GM21447 (cell line): ENCODE data around the gene RASGRP2.

Experiments
- ATAC-seq: cut with Tn5 transposase; IDR thresholded peaks from one replicate; pipeline ENCODE4 v1.9.1; 2021; ENCODE audit not compliant: unreplicated experiment

RASGRP2 gene

DNA sequence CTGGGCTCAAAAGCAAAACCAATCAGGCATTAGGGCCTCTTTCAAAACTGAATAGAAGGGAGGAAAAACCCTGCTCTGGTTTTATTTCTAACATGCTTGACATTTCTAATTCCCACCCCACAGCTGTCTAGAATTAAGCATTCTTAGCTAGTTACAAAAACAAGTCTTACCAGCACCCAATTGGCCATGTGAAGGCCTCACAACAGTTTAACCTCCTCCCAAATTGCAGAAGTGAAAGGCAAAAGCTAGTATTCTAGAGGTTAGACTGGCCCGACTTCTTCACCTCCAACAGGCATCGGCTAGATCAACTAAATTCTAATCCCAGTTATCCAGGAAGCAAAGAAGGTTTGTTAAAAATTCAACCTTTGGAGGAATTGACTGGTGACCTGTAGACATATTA lies 27.9 kb upstream of the RASGRP2 start:
- peak; percentile 36 for ATAC-seq

DNA sequence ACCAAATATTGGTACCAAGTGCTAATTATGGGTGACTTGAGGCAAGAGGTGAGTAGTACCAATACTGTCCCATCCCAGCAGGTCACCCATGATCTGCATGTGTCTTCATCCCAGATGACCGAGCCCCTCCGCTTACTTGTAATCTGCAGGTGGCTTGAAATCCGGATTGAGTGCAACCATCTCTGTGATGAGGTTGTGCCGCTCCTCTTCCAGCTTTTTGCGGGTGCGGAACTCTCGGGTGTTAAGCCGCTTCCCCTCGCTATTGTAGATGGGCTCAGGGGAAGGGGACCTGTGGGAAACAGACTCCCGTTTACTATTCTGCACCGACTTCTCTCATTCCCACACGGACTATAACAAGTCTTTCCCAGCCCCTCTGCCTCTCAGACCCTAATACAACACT lies 26.2 kb upstream of the RASGRP2 start:
- ATAC-seq = no peak

DNA sequence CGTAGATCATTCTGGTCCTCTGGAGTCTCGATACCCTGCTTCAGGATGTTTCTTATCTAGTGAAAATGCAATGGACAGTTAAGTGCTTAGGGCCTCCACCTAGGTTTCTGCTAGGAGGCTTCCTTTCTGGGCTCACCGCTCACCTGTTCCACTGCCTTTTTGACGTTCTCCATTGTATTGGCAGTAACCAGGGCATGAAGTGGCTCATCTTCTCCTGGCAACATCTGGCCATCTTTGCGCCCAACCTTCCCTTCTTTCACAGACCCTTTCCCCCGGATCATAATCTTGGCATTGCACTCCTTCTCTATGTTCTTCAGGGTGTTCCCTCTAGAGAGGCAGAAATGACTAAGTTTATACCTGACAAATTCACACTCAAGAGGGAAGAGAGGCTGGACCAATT lies 25.3 kb upstream of the RASGRP2 start:
- no peak for ATAC-seq

DNA sequence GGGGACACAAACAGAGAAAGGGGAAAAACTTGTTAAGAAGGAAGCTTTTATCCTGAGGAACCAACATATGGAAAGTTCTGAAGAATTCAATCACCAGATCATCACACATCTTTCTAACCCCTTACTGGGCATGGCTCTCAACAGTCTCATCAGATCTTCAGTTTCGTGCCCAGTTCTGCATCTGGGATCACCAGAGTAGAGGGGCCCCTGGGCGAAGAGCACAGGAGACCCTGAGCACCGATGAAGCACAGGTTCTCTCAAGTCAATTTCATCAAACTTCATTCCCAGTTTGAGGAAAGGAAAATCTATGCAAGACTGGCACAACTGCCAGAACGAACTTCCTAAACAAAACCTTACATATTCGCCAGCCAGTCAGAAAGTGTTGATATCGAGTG lies 24.4 kb upstream of the RASGRP2 start:
- no peak for ATAC-seq

DNA sequence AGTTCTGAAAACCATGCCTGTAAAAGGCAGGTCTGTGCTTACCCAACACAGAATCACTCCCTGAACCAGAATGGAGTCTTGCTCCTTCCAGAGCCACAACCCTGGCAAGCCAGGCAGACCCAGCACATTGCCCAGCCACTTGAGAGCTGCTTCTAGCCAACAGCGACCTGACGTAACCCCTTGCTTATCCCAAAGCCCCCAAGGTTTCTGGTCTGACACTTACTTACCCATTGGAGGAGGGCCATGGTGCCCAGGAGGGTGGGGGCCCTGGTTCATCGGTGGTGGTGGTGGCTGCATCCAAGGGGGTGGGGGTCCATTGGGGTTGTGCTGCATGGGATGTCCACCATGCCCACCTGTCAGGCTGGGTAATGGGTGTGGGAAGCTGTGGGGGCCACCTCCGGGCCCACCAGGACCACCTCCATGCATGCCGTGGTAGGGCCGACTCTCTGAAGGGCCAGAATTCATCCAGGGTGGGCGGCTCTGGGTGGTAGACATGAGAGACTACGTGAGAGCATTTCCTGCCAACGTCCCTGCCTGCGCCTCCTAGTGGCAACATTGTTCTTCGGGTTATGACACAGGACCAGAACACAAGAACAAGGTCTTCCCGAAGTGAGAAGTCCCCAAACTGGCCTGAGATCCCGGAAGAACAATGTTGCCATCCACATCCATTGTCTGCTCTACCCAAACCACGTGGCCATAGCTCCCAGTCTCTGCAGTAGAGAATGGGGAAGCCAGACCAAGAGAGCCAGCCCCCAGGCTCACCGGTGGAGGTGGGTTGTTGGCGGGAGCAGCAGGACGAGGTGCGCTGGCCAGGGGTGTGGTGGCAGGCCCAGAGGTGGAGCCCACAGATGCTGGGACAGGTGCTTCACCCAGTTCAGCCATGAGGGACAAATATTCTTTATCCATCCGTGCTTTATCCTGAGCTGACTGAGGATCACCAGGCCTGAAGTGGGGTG lies 23.7 kb upstream of the RASGRP2 start:
- ATAC-seq = no peak

DNA sequence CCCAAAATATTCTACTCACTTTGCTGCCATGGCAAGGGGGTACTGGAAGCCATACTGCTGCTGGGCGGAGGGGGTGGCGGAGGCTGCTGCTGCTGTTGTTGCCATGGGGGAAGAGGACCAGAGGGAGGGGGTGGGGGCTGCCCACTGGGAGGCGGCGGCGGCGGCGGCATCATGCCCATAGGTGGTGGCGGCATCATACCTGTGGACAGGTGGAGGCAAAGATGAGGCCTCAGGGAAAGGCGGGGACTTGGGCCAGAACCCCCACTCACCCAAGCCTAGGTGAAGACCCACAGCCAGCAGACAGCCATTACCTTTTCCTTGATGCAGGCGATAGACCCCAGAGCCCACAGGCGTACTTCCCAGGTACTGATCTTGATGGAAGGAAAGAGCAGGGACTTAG lies 22.9 kb upstream of the RASGRP2 start:
- ATAC-seq = no peak

DNA sequence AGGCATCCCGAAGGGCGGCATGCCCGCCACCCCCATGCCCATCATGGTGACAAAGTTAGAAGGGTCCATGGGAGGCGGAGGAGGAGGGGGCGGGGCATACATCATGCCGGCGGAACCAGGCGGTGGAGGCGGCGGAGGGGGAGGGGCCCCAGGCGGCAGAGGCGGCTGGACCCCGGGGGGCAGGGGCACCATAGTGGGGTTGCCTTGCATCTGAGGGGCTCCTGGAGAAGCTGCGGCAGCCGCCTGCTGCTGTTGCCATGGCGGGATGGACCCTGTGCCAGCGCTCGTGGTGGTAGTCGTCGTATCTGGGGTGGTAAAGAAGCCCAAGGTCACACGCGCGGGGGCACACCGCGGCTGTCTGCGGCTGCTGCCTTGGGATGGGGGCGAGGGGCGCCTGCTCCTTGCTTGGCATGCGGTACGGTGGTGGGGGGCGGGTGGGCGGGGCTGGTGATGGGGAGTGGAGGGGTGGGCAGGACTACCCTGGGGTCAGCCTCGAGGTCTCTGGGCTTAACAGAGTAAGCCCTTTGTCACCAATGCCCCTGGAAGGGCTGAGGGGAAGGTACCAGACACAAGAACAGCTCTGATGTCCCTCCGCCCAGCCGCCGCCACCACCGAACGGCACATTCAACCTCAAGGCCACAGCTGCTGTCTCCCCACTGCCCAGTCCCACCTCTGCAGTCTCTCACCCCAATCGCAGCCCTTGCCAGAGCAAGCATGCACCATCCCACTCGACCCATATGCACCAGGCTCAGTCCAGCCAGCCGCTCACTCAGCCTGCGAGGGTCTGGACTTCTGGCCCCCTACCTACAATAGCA lies 22.1 kb upstream of the RASGRP2 start:
- no peak for ATAC-seq

DNA sequence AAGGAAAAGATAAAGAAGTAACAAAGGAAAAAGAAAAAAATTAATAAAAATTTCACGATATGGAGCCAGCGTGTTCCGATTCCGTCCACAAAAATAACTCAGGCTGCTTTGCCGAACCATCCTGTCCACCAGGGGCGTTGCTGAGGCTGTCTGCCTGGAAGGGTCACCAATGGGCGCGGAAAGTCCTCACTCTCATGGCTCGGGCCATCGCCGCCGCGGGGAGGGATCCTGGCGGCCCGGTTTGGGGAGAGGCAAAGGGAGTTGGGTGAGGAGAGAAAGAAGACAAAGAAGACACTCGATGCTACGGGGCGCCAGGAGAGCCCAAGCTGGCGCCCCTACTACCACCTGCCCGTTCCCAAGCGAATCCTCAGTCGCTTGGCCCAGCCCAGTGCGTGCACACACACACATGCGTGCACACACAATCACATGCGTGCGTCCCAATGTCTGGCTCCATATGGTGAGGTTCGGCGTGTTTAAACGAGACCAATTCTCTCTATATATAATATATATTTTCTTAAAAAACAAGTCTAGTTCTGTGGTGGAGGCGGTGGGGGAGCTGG lies 21.4 kb upstream of the RASGRP2 start:
- ATAC-seq = no peak

DNA sequence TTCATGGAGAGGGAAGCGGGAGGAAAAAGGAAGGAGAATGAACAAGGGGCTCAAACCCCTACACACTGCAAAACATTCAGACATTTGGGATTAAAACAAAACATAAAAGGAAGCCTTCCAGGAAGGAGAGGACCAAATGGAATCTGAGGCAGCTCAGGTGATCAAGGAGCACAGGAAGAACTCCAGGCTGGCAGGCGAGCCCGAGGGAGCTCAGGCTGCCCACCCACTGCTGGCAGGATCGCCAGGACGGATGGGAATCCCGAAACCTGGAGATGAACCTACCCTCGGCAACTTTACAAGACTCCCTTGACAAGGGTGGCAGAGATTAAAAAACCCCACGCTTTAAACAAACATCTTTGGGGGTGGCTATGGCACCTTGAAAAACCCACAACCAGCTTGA lies 20.8 kb upstream of the RASGRP2 start:
- no peak for ATAC-seq

DNA sequence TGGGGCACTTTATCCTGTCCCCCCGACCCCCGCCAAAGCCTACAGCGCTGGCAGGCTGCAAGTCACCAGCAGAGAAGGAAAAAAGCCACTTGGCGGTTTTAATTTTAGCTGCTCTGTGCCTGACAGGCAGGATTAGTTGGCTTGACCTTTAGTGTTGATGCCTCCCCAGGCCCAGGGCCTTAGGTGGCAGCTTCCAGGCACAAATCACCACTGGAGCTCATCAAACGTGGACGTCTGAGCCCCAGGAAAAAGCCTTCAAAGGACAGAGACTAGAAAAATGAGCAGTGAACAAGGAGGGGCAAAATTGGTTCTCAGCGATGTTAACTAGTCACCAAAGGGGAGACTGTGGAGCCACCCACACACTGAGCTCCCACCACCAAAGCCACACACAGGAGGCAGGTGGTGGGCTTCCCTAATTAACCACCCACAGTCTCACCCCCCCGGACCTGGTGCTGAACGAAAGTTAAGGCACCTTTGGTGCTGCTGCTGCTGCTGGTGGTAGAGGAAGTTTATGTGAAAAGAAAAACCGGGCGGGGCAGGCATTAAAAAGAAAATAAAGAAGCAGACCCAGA lies 20.2 kb upstream of the RASGRP2 start:
- ATAC-seq = no peak

DNA sequence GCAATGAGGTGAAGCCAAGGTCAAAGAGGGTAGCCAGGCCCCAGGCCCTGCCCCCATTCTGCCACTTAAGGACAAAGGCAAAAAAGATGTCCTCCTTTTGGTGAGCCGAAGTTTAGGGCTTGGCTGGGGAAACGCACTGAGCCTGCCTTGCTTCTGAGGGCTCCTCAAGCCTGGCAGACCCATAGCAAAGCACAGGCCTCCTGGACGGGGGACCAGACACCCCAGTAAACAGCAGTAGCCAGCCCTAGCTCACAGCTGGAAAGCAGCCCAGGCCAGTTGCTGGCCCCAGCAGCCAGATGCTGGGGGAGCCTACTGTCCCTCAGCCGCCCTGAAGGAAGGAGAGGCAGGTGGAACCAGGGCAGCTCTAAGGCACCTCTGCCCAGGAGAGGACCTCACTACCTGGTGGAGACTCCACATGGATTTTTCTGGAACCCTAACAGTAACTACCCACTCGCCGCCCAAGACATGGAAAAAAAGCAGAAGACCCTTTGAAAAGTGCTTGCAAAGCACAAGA lies 19.6 kb upstream of the RASGRP2 start:
- no peak for ATAC-seq

DNA sequence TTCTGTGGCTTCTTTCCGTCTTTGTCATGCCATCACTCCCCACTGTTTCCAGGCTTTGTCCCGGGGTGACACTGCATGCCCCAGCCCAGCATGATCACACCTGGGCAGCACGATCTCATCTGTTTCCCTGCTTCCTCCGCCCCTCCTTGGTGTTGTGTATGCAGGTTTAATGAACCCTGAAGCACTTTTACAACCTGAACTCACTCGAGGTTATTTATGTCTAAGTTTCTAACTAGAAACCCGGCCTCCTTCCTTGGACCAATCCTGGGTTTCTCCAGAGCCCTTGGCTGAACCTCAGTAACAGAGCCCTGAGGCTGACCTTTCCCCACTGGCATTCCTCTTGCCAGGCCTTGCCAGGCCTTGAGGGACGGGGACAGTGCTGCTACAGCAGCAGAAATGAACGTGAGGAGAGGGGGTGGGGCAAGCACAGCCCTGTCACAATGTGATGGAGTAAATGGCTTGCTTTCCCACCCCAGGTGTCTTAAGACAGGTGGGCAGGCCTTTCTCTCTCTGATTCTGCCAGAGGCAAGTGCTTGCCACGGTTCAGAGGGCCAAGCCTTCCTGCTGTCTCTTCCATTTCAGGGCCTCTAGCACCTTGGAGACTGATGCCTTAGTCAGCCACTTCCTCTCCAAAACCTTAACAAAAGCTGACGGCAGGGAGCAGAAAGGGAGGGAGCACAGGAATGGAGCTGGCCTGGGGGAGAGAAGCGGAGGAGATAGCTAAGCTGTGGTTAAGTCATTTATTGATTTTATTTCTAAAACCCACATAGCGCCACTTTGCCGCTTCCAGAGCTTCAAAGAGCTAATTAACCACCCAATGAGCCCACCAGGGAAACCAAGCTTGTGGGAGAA lies 19.0 kb upstream of the RASGRP2 start:
- ATAC-seq = no peak

DNA sequence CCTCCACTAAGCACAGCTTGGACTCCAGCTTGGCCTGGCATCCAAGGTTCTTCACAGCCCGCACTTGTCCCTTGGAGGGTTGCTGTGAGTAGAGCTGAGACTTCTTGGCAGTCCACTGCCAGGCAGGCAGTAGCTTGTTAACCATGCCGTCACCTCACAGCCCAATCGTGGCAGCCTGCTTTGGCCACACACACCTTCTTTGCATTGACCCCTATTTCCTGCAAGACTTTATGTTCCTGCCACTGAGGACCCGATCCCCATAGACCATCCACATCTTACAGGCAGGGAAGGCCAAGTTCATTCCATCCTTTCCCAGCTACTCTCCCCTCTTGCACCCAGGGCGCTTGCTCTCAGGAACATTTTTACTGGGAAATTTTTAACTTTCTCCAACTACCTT lies 18.3 kb upstream of the RASGRP2 start:
- ATAC-seq = no peak

DNA sequence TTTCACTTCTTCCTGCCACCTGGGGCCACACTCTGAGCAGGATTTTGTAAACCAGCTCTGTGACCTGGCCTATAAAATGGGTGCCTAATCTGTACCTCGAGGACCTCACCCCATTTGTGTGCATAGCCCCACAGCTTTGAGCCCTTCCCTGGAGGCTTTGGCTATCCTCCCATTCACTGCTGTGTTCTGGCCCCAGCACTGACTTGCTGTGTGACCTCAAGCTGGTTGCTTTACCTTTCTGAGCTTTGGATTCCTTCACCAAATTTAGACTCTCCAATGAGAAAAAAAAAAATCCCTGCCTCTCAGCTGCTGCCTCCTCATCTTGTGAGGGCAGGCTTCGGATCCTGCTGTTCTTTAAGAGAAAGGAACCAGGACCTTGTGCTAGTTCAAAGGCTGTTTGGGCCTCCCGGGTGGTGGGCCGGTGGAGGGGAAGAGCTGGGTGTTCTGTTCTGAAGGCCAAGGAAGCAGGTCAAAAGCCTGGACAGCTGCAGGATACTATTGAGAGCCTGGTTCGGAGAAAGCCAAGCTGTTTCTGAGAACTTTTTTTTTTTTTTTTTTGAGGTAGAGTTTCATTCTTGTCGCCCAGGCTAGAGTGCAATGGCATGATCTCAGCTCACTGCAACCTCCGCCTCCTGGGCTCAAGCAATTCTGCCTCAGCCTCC lies 16.9 kb upstream of the RASGRP2 start:
- no peak for ATAC-seq

DNA sequence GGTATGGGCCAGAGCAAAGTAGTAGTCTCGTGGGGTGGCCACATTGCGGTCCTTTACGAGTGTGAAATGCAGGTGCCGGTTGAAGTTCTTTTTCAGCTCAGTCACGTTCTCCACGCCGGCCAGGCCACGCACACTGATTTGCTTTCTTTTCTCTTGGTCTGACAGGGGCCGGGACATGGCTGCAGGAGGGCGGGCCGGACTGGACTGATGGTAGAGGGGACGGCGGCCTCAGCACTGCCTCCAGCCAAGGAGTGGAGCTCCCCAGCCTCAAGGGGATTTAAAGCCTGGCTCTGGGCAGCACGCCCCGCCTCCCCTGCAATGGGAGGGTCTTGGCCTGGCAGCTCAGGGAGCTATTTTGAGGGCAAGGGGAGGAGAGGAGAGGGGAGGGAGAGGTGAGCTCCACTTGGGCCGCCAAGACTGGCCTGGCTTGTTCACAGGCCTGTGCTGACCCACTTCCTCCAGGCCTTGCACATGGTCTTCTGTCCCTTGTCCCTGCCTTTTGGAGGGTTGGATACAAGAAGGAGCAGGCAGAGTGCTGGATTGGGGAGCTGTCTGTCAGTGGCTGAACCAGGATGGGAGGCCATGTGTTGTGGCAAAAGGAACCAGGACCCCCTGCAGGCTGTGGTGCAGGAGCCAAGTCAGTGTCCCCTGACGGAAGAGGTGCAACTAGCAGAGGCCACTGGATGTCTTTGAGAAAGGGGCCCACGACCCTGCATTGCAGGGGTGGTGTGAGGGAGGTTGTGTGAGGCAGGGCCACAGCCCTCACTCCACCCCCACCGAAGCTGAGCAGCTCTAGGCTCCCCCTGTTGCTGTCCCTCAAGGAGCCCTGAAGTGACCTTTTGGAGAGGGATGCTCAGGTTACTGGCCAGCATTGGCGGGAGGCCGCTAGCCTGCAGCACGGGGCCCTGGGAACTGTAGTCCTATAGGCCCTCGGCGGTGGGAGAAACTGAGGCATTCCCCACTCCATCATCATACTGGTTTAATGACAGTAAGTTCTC lies 16.1 kb upstream of the RASGRP2 start, which contains the start of gene PYGM:
Gene PYGM (minus strand): TSS at position 253 of the 998 bp plus-strand sequence. CDS start 76 bp downstream, at position 177.
- no peak for ATAC-seq

DNA sequence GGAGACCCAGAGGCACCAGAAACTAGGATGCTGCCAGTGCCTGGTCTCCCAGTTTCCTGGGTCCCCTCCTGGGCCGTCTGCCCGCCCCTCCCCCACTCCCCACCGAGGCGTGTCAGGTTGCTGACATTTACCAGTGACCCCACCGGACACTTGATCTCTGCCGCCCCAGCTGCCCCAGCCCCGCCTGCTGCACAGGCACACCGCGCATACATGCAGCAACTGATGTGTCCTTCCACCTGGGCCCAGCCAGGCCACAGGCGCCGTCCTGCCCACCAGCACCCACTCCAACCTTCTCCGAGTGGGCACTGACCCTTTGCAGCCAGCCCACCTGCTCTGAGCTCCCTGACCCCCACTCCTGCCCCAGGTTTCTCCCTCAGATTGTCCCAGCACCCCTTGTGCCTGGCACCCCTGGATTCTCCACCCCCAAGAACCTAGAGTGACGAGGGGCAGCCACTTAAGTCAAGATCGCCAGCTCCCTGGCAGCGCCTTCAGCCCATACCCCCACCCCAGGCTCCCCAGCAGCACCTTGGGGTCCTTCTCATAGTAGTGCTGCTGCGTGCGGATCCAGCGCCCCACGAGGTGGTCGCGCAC lies 15.3 kb upstream of the RASGRP2 start:
- ATAC-seq = no peak

DNA sequence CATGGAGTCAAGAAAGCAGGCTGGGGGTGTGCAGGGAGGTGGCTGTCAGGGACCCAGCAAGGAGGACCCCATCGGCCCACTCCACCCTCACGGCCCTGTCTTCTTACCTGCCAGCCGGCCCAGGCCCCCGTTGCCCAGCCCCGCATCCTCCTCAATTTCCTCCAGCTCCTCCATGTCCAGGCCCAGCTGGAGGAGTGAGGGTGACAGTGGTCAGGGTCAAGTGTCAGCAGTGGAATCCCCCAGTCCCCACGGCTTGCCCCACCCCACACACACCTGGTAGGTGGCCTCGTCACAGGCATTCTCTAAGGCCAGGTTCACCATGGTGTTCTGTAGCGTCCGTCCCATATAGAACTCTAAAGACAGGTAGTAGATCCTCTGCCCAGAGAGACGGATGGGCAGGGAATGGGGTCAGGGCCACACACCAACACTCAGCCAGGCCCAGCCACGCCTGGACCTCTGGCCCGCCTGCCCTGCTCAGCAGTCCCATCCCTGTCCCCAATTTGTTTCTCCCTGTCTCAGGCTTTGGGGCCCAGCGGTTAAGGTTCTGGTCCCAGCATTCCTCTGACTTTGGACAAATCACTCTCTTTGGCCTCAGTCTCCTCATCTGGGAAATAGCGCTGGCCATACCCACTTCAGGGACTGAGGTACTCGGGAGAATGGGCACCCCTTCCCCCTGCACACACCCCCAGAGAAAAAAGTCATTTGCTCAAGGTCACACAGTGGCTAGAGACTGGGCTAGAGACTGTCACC lies 14.6 kb upstream of the RASGRP2 start:
- ATAC-seq = no peak
